Esophagus squamous epithelium (tissue), 4 donors: ENCODE measurements around the gene MAPRE3.

Experiments used
- CTCF ChIP-seq, 6 experiments: fragments of 450-650 bp in 4 of 6; fragments of 200-600 bp in 2 of 6; sonication (generic) in 2 of 6; IDR thresholded peaks; one replicate each; pipeline ENCODE4 v1.5.1; 2016 to 2019; ENCODE audit warnings: antibody characterized with exemption in 6 of 6, mild to moderate bottlenecking in 4 of 6, moderate library complexity in 4 of 6
- POLR2A ChIP-seq, 4 donors: fragments of 450-650 bp; IDR thresholded peaks; one replicate each; pipeline ENCODE4 v1.6.1; 2017; ENCODE audit warnings: antibody characterized with exemption in 4 of 4, mild to moderate bottlenecking in 4 of 4, moderate library complexity in 3 of 4

GRCh38 chr2:26946841-26947784 lies 23.3 kb upstream of the MAPRE3 start:
- TF ChIP-seq CTCF (IDR thresholded peaks at IDR 0.05) (no peak), POLR2A (IDR thresholded peaks at IDR 0.05) (no peak)
